AG04450 (cell line): ENCODE measurements around the gene LRMDA. TPM values are rescaled to one million over a fixed set of nuclear protein-coding genes. Genes with fewer than 3 reads are reported as not detected.

Experiments used
- CTCF ChIA-PET: fragments of 300-600, 350-600 bp; formaldehyde crosslinking; extraction: SDS; loops from one replicate; lab custom pipeline; 2022; ENCODE audit warnings: antibody characterized with exemption, inconsistent platforms; lab: Charles Lee
- POLR2A ChIA-PET: fragments of 350-600 bp; formaldehyde crosslinking; extraction: SDS; loops from one replicate; lab custom pipeline; 2021; ENCODE audit warnings: antibody characterized with exemption, inconsistent platforms; lab: Yijun Ruan, JAX
- DNase-seq: peaks from one replicate; pipeline ENCODE4 v3.0.0-alpha.2; 2011; ENCODE audit warnings: low read depth, low spot score
- H3K27ac ChIP-seq: one replicate; pipeline ENCODE4 v1.5.1; 2012; ENCODE audit warnings: low read depth, low read length, control low read depth
- H3K27me3 ChIP-seq: one replicate; pipeline ENCODE4 v1.6.0; 2012; ENCODE audit warnings: low read length; ENCODE audit not compliant: control insufficient read depth, insufficient read depth
- H3K4me3 ChIP-seq: 2 replicates; pipeline ENCODE4 v1.5.1; 2011; ENCODE audit warnings: mild to moderate bottlenecking, low read depth, low read length, control low read depth
- H3K9me3 ChIP-seq: 2 replicates; pipeline ENCODE4 v1.5.1; 2012; ENCODE audit warnings: low read length; ENCODE audit not compliant: control insufficient read depth, insufficient read depth
- CTCF ChIP-seq: IDR thresholded peaks from 2 replicates; pipeline ENCODE4 v1.5.1; 2011; ENCODE audit warnings: low read depth, low read length, control low read depth, inconsistent platforms
- polyA plus RNA-seq: library from polyadenylated mRNA; depleted of rRNA; stranded (reverse); fragments of >200 nt; gene quantifications from 2 replicates; pipeline ENCODE4 v1.2.3, GENCODE V29; 2011

LRMDA gene
- polyA plus RNA-seq, 1 experiment: 0.12 TPM

GRCh38 chr10:75426880-75427279, 4.5 kb upstream of the LRMDA start:
- peaks cover 8% of the 10 kb centered on the region for H3K27me3 ChIP-seq
- POLR2A ChIA-PET: no interaction called here
- H3K9me3 ChIP-seq: peaks cover 3% of the 10 kb centered on the region; the same call in 1 of the 2 replicates
- no peak for TF ChIP-seq CTCF
- DNase-seq: no peak
- H3K4me3 ChIP-seq: no peak overlapping the region
- no peak overlapping the region for H3K27ac ChIP-seq
- CTCF ChIA-PET: no interaction called here

- POLR2A ChIA-PET: no interaction called here
- DNase-seq: no peak
- peaks cover 4% of the 10 kb centered on the region; the same call in 1 of the 2 replicates for H3K9me3 ChIP-seq
- no peak overlapping the region for H3K4me3 ChIP-seq
- peaks cover 18% of the 10 kb centered on the region for H3K27me3 ChIP-seq
- H3K27ac ChIP-seq: no peak overlapping the region
- CTCF ChIA-PET: no interaction called here
- TF ChIP-seq CTCF: no peak
Observed at GRCh38 chr10:75427951-75428350, 3.5 kb upstream of the LRMDA start.

DNA sequence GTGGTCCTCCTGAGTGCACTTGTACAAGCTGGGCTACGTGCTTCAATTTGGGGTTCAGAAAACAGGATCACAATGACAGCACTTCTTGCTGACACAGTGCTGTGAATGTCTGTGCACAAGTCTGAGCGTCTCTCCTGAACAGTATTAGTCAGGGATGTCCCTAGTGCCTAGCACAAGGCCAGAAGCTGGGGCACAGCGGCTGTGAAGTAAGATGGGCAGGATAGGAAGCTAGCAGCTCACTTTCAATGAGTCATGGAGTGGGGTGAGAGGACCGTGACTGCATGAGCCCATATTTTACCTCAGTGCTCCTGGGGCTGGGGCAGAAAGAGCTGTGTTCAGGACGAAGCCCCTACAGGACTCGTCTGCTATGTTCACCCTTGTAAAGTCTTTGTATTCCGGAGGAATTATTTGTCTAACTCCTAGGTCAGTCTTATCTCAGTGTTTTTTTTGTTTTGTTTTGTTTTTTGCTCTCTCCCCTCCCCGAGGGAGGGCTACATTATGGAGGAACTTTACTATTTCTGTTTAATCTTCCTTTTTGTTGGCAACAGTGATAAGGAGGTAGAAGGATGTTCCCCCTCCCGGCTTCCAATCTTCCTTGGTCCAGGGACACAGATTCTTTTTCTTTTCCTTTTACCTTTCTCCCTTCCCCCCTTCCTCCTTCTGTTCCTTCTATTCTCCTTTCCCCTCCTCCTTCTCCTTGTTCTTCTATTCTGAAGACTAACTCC, 2.8 kb upstream of the LRMDA start:
- DNase-seq: no peak
- H3K27me3 ChIP-seq: peaks cover 22% of the 10 kb centered on the region
- H3K9me3 ChIP-seq: peaks cover 4% of the 10 kb centered on the region; the same call in 1 of the 2 replicates
- no peak for TF ChIP-seq CTCF
- ChIA-PET POLR2A (no interaction called here), CTCF (interaction anchor here (0.7 kb wide), 1 partner anchor 608 kb away, joined by 4 read pairs; no protein-coding TSS in a partner anchor)
- no peak overlapping the region for H3K4me3 ChIP-seq
- H3K27ac ChIP-seq: no peak overlapping the region

DNA sequence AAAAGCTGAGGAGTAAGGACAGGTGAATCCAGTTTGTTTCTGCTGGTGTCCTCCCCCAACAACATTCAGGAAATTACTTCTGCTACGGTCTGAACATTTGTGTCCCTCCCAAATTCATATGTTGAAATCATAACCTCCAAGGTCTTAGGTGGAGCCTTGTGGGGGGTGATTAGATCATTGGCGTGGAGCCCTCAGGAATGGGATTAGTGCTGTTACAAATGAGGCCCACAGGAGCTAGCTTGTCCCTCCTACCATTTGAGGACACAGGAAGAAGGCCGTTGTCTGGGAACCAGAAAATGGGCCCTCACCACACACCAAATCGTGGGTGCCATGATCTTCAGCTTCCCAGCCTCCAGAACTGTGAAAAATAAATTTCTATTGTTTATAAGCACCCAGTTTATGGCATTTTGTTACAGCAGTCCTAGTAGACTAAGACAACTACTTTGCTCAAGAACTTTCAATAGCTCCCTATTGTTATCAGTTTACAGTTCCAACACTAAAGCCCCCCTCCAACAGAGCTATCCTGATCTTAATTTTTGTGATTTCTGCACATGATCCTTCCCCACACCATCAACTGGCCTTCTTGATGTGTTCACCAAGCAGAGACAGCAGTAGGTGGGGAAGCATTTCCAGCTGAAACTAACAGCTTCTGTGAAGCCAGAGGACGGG, 2.1 kb upstream of the LRMDA start:
- Histone ChIP-seq H3K27ac (no peak overlapping the region), H3K27me3 (peaks cover 26% of the 10 kb centered on the region), H3K9me3 (peaks cover 4% of the 10 kb centered on the region; the same call in 1 of the 2 replicates), H3K4me3 (no peak overlapping the region)
- DNase-seq: no peak
- ChIA-PET POLR2A (interaction anchor here (1.0 kb wide), 1 partner anchor 27 kb away, joined by 3 read pairs; the partner anchor contains the start of gene ZNF503), CTCF (interaction anchor here (0.7 kb wide), 1 partner anchor 608 kb away, joined by 4 read pairs; no protein-coding TSS in a partner anchor)
- TF ChIP-seq CTCF: no peak
